Neuronal stem cell (in vitro differentiated cells): ENCODE data around the gene TM9SF3.

Experiments
- DNase-seq: peaks from one replicate; pipeline ENCODE4 v3.0.0-alpha.2; 2013; ENCODE audit warnings: low spot score
- H2AFZ ChIP-seq: one replicate; pipeline ENCODE4 v1.6.1; 2013; ENCODE audit warnings: mild to moderate bottlenecking, low read length, inconsistent platforms
- H2AK5ac ChIP-seq: 2 replicates; pipeline ENCODE4 v1.6.1; 2013; ENCODE audit warnings: low read depth, mild to moderate bottlenecking, inconsistent platforms, low read length, moderate library complexity, mixed read lengths
- H2BK120ac ChIP-seq: 2 replicates; pipeline ENCODE4 v1.6.1; 2013; ENCODE audit warnings: low read depth, mild to moderate bottlenecking, inconsistent platforms, low read length, moderate library complexity, mixed read lengths
- H2BK12ac ChIP-seq: one replicate; pipeline ENCODE4 v1.6.1; 2013; ENCODE audit warnings: low read length, inconsistent platforms
- H2BK15ac ChIP-seq: 2 replicates; pipeline ENCODE4 v1.6.1; 2013; ENCODE audit warnings: mild to moderate bottlenecking, low read length, inconsistent platforms, mixed read lengths
- H2BK5ac ChIP-seq: one replicate; pipeline ENCODE4 v1.6.1; 2013; ENCODE audit warnings: inconsistent platforms, mild to moderate bottlenecking, low read length, moderate library complexity
- H3K14ac ChIP-seq: one replicate; pipeline ENCODE4 v1.6.1; 2013; ENCODE audit warnings: low read length, inconsistent platforms
- H3K18ac ChIP-seq: 2 replicates; pipeline ENCODE4 v1.6.1; 2013; ENCODE audit warnings: low read length, inconsistent platforms
- H3K23ac ChIP-seq: 2 replicates; pipeline ENCODE4 v1.6.1; 2013; ENCODE audit warnings: low read depth, mild to moderate bottlenecking, mixed read lengths, low read length, inconsistent platforms; ENCODE audit not compliant: poor library complexity
- H3K27ac ChIP-seq: replicated peaks from 3 replicates; pipeline ENCODE4 v1.5.1; 2013; ENCODE audit warnings: low read length, inconsistent platforms
- H3K27me3 ChIP-seq, 3 experiments: 2 replicates each; pipeline ENCODE4 v1.6.1; 2013; ENCODE audit warnings: low read length in 3 of 3, mild to moderate bottlenecking in 2 of 3, inconsistent platforms in 1 of 3, low read depth in 1 of 3, mixed read lengths in 1 of 3, moderate library complexity in 1 of 3; ENCODE audit not compliant: control insufficient read depth in 3 of 3, insufficient read depth in 3 of 3
- H3K36me3 ChIP-seq, 2 donors: replicated peaks in 1 of 2; 2 replicates each; pipeline ENCODE4 v1.6.1; 2013; ENCODE audit warnings: low read length in 2 of 2; ENCODE audit not compliant: control insufficient read depth in 2 of 2, insufficient read depth in 2 of 2
- H3K4ac ChIP-seq: 2 replicates; pipeline ENCODE4 v1.6.1; 2013; ENCODE audit warnings: inconsistent platforms, mild to moderate bottlenecking, low read length, moderate library complexity
- H3K4me1 ChIP-seq, 2 donors: 1 replicate in 1 of 2; 2 replicates in 1 of 2; pipeline ENCODE4 v1.6.1; 2013; ENCODE audit warnings: low read length in 2 of 2, low read depth in 1 of 2; ENCODE audit not compliant: control insufficient read depth in 2 of 2, insufficient read depth in 1 of 2
- H3K4me2 ChIP-seq: one replicate; pipeline ENCODE4 v1.6.1; 2013; ENCODE audit warnings: mild to moderate bottlenecking, low read length, inconsistent platforms; ENCODE audit not compliant: insufficient read depth, poor library complexity, severe bottlenecking
- H3K4me3 ChIP-seq, 2 donors: 2 replicates each; pipeline ENCODE4 v1.5.1; 2013; ENCODE audit warnings: low read length in 2 of 2, mild to moderate bottlenecking in 2 of 2, inconsistent platforms in 1 of 2, moderate library complexity in 1 of 2
- H3K79me1 ChIP-seq: one replicate; pipeline ENCODE4 v1.6.1; 2013; ENCODE audit warnings: low read depth, mild to moderate bottlenecking, inconsistent platforms, low read length, moderate library complexity
- H3K9ac ChIP-seq: one replicate; pipeline ENCODE4 v1.6.1; 2013; ENCODE audit warnings: mild to moderate bottlenecking, low read depth, low read length, inconsistent platforms; ENCODE audit not compliant: poor library complexity
- H3K9me3 ChIP-seq, 2 donors: replicated peaks in 1 of 2; 2 replicates each; pipeline versions ENCODE3 to v1.6.1; 2013; ENCODE audit warnings: low read length in 2 of 2, mild to moderate bottlenecking in 2 of 2, inconsistent platforms in 1 of 2, low read depth in 1 of 2, mixed read lengths in 1 of 2, moderate library complexity in 1 of 2; ENCODE audit not compliant: control insufficient read depth in 2 of 2, insufficient read depth in 1 of 2
- H4K8ac ChIP-seq: one replicate; pipeline ENCODE4 v1.6.1; 2013; ENCODE audit warnings: low read depth, mild to moderate bottlenecking, inconsistent platforms, low read length, moderate library complexity
- H4K91ac ChIP-seq: one replicate; pipeline ENCODE4 v1.6.1; 2013; ENCODE audit warnings: low read length, low read depth, mild to moderate bottlenecking, inconsistent platforms; ENCODE audit not compliant: poor library complexity
- WGBS, 2 donors: extraction: QIAGEN DNeasy Blood & Tissue Kit; methylation state at CpG; one replicate each; pipeline ENCODE4 v1.1.7; 2013; ENCODE audit warnings: missing lambda C conversion rate in 2 of 2, mixed read lengths in 1 of 2; ENCODE audit not compliant: insufficient read length in 2 of 2, insufficient replicate concordance in 1 of 2; ENCODE audit errors: extremely low coverage in 2 of 2; 5-methylcytosine and 5-hydroxymethylcytosine counted together

Gene TM9SF3

DNA sequence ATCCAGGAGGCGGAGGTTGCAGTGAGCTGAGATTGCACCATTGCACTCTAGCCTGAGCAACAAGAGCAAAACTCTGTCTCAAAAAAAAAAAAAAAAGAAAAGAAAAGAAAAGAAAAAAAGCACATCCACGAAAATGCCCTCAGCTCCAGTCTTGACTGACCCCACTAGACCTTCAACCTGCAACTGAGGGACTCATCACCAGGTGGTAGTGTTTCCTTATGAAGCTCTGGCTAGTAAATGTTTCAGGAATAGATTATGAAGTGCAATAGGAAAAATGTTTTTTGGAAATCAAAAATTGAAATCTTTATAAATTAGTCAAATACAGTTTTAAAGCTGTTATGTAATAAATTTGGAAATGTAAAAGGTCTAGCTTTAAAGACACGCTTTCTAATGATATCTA, 95.5 kb downstream of the TM9SF3 start:
- H3K36me3 ChIP-seq, result no peaks in the 10 kb centered on the region
- H3K23ac ChIP-seq, result no peak overlapping the region
- H2AFZ ChIP-seq, result no peak overlapping the region
- H3K14ac ChIP-seq, result no peak overlapping the region
- peaks cover 0 to 14% of the 10 kb centered on the region in 2 donors for H3K4me1 ChIP-seq
- H3K9ac ChIP-seq, result no peak overlapping the region
- H3K27me3 ChIP-seq, result no peaks in the 10 kb centered on the region
- H3K4ac ChIP-seq, result no peak overlapping the region
- H2BK15ac ChIP-seq, result no peak overlapping the region
- H3K4me2 ChIP-seq, result no peak overlapping the region
- H2AK5ac ChIP-seq, result no peak overlapping the region
- no peaks in the 10 kb centered on the region for H3K79me1 ChIP-seq
- no peaks in the 10 kb centered on the region for H3K9me3 ChIP-seq
- DNase-seq, result no peak
- H4K8ac ChIP-seq, result no peak overlapping the region
- no peak overlapping the region for H3K4me3 ChIP-seq
- H2BK120ac ChIP-seq, result no peak overlapping the region
- WGBS, 2 donors, result no CpG with 5 or more reads among the region's 3 CpGs
- no peak overlapping the region for H3K18ac ChIP-seq
- no peak overlapping the region for H3K27ac ChIP-seq
- H4K91ac ChIP-seq, result no peak overlapping the region
- no peak overlapping the region for H2BK12ac ChIP-seq
- H2BK5ac ChIP-seq, result no peak overlapping the region

DNA sequence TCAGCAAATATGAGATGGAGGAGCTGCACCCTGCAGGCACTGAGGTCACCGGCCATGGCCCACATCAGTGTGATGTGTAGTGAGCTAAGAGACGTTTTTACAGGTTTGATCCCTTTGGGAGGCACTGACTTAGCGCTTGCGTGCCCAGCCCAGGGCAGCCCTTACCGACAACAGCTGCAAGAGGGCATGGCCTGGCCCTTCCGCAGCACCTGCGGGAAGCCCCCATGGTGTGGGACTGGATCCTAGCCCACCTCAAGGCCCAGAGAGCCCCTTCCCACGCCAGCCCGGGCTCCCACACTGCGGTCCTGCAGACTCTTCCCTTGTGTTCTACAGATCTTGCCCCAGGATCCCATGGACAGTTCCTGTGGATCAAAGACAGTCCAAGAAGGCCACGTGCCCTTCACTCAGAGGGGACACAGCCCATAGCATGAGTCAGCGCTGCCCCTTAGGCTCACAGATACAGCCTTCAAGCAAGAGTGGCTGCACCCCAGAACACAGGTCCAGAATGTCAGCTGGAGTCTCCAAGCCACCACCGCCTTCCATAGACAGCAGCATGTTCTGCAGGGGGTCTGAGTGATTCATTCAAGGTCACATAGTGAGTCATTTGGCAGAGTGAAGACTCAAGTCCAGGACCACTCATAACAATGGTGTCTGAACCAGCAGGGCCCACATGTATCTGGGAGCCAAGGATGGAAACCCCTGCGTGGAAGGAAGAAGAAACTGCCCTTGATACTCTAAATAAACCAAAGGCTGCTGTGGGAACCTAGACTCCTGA, 98.5 kb downstream of the TM9SF3 start:
- Histone ChIP-seq H2BK12ac (no peak overlapping the region), H3K27ac (no peak overlapping the region), H3K14ac (no peak overlapping the region), H4K8ac (no peak overlapping the region), H3K79me1 (no peaks in the 10 kb centered on the region), H3K18ac (peak overlapping the region; percentile 70), H2AK5ac (no peak overlapping the region), H3K36me3 (no peaks in the 10 kb centered on the region), H3K4ac (no peak overlapping the region), H3K4me3 (no peak overlapping the region), H3K9ac (no peak overlapping the region), H2BK15ac (no peak overlapping the region), H3K27me3 (no peaks in the 10 kb centered on the region), H3K23ac (no peak overlapping the region), H2AFZ (no peak overlapping the region), H3K4me1 (no peaks in the 10 kb centered on the region), H3K9me3 (no peaks in the 10 kb centered on the region), H3K4me2 (no peak overlapping the region), H2BK120ac (no peak overlapping the region), H4K91ac (no peak overlapping the region), H2BK5ac (no peak overlapping the region)
- DNase-seq, result no peak
- no CpG with 5 or more reads among the region's 14 CpGs for WGBS, 2 donors

GRCh38 chr10:96482815-96483588, 103.8 kb downstream of the TM9SF3 start:
- Histone ChIP-seq H3K79me1 (no peaks in the 10 kb centered on the region), H4K91ac (no peak overlapping the region), H3K9ac (no peak overlapping the region), H3K9me3 (no peaks in the 10 kb centered on the region), H2AK5ac (no peak overlapping the region), H4K8ac (no peak overlapping the region), H3K27ac (no peak overlapping the region), H2BK15ac (no peak overlapping the region), H2AFZ (no peak overlapping the region), H3K4me1 (no peaks in the 10 kb centered on the region), H3K4ac (no peak overlapping the region), H2BK5ac (no peak overlapping the region), H3K14ac (no peak overlapping the region), H3K4me3 (no peak overlapping the region), H3K4me2 (no peak overlapping the region), H3K27me3 (no peaks in the 10 kb centered on the region), H3K36me3 (no peaks in the 10 kb centered on the region), H3K23ac (no peak overlapping the region), H2BK120ac (no peak overlapping the region), H2BK12ac (no peak overlapping the region), H3K18ac (no peak overlapping the region)
- DNase-seq, result no peak
- WGBS, 2 donors, result no CpG with 5 or more reads among the region's 4 CpGs

- no CpG with 5 or more reads among the region's 9 CpGs for WGBS, 2 donors
- Histone ChIP-seq H3K14ac (no peak overlapping the region), H3K27ac (no peak overlapping the region)
Observed at GRCh38 chr10:96478355-96478754, 108.5 kb downstream of the TM9SF3 start.

More at GRCh38 chr10:96478355-96478754, 108.5 kb downstream of the TM9SF3 start:
- H2AFZ ChIP-seq, result no peak overlapping the region
- no peak overlapping the region for H4K8ac ChIP-seq
- no peak overlapping the region for H2BK15ac ChIP-seq
- H3K4me3 ChIP-seq, result no peak overlapping the region
- no peak overlapping the region for H2BK120ac ChIP-seq
- H3K79me1 ChIP-seq, result no peaks in the 10 kb centered on the region
- no peak overlapping the region for H3K4ac ChIP-seq
- no peak for DNase-seq
- no peak overlapping the region for H2BK12ac ChIP-seq
- H3K36me3 ChIP-seq, result no peaks in the 10 kb centered on the region
- peaks cover 0 to 21% (median 0%) of the 10 kb centered on the region in 3 experiments for H3K27me3 ChIP-seq
- no peak overlapping the region for H3K23ac ChIP-seq
- no peak overlapping the region for H3K18ac ChIP-seq
- peaks cover 0 to 4% of the 10 kb centered on the region in 2 donors for H3K9me3 ChIP-seq
- H2AK5ac ChIP-seq, result no peak overlapping the region
- H3K9ac ChIP-seq, result no peak overlapping the region
- no peak overlapping the region for H3K4me2 ChIP-seq
- H4K91ac ChIP-seq, result no peak overlapping the region
- H2BK5ac ChIP-seq, result no peak overlapping the region
- peaks cover 0 to 10% of the 10 kb centered on the region in 2 donors for H3K4me1 ChIP-seq
